Measurements from ENCODE around the gene NEXN.

The NEXN gene

DNA sequence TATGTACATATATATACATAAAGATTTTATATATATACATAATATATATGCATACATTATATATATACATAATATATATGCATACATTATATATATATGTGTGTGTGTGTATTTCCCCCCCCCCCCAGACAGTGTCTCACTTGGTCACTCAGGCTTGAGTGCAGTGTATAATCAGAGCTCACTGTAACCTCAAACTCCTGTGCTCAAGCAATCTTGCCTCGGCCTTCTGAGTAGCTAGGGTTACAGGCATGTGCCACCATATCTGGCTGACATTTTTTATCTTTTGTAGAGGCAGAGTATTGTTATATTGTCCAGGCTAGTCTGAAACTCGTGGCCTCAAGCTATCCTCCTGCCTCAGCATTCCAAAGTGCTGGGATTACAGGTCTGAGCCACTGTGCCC, 99.5 kb downstream of the NEXN start:
- DNase-seq (ENCODE audit: low read depth in 1 of 2, low spot score in 1 of 2) = no peak
- no peaks in the 10 kb centered on the region for H3K27me3 ChIP-seq (ENCODE audit: insufficient read depth, poor library complexity, severe bottlenecking)
- H3K27ac ChIP-seq (replicated peaks) = no peak overlapping the region
- no peak overlapping the region for H3K4me3 ChIP-seq (replicated peaks; ENCODE audit: insufficient read depth, low read length)
- TF ChIP-seq POLR2AphosphoS5 (IDR thresholded peaks at IDR 0.05; ENCODE audit: low read depth) = no peak
- no peak for TF ChIP-seq SPI1 (IDR thresholded peaks at IDR 0.05; ENCODE audit: borderline replicate concordance, low read depth)
- no peak for TF ChIP-seq GABPA (IDR thresholded peaks at IDR 0.05; ENCODE audit: low read depth)
- TF ChIP-seq, protein P1, sequence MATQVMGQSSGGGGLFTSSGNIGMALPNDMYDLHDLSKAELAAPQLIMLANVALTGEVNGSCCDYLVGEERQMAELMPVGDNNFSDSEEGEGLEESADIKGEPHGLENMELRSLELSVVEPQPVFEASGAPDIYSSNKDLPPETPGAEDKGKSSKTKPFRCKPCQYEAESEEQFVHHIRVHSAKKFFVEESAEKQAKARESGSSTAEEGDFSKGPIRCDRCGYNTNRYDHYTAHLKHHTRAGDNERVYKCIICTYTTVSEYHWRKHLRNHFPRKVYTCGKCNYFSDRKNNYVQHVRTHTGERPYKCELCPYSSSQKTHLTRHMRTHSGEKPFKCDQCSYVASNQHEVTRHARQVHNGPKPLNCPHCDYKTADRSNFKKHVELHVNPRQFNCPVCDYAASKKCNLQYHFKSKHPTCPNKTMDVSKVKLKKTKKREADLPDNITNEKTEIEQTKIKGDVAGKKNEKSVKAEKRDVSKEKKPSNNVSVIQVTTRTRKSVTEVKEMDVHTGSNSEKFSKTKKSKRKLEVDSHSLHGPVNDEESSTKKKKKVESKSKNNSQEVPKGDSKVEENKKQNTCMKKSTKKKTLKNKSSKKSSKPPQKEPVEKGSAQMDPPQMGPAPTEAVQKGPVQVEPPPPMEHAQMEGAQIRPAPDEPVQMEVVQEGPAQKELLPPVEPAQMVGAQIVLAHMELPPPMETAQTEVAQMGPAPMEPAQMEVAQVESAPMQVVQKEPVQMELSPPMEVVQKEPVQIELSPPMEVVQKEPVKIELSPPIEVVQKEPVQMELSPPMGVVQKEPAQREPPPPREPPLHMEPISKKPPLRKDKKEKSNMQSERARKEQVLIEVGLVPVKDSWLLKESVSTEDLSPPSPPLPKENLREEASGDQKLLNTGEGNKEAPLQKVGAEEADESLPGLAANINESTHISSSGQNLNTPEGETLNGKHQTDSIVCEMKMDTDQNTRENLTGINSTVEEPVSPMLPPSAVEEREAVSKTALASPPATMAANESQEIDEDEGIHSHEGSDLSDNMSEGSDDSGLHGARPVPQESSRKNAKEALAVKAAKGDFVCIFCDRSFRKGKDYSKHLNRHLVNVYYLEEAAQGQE (IDR thresholded peaks at IDR 0.05; ENCODE audit: insufficient replicate concordance, low read depth) = no peak
- TF ChIP-seq, protein P2, sequence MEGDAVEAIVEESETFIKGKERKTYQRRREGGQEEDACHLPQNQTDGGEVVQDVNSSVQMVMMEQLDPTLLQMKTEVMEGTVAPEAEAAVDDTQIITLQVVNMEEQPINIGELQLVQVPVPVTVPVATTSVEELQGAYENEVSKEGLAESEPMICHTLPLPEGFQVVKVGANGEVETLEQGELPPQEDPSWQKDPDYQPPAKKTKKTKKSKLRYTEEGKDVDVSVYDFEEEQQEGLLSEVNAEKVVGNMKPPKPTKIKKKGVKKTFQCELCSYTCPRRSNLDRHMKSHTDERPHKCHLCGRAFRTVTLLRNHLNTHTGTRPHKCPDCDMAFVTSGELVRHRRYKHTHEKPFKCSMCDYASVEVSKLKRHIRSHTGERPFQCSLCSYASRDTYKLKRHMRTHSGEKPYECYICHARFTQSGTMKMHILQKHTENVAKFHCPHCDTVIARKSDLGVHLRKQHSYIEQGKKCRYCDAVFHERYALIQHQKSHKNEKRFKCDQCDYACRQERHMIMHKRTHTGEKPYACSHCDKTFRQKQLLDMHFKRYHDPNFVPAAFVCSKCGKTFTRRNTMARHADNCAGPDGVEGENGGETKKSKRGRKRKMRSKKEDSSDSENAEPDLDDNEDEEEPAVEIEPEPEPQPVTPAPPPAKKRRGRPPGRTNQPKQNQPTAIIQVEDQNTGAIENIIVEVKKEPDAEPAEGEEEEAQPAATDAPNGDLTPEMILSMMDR (IDR thresholded peaks at IDR 0.05; ENCODE audit: insufficient read depth, low read length) = no peak

DNA sequence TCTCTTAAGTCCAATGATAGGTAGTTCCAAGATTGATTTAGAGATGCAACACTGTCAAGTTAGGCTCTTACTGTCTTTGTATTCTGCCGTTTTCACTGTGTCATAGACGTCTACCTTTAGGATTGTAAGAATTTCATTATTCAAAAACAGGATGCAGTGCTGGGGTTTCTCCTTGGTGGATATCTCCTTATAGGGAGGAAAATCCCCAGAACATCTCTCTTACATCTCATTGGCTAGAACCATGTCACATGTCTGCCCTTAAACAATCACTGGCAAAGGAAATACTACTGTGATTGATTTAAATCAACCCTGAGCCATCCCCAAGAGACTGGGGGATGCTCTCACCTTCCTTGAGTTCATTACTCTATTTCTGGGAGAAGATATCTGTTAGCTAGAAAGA, 101.3 kb downstream of the NEXN start:
- no peak overlapping the region for H3K4me3 ChIP-seq (replicated peaks; ENCODE audit: insufficient read depth, low read length)
- DNase-seq (ENCODE audit: low read depth in 1 of 2, low spot score in 1 of 2) = no peak
- no peak overlapping the region for H3K27ac ChIP-seq (replicated peaks)
- no peak for TF ChIP-seq GABPA (IDR thresholded peaks at IDR 0.05; ENCODE audit: low read depth)
- TF ChIP-seq, protein P2 (IDR thresholded peaks at IDR 0.05; ENCODE audit: insufficient read depth, low read length) = no peak
- TF ChIP-seq, protein P1 (IDR thresholded peaks at IDR 0.05; ENCODE audit: insufficient replicate concordance, low read depth) = no peak
- TF ChIP-seq POLR2AphosphoS5 (IDR thresholded peaks at IDR 0.05; ENCODE audit: low read depth) = no peak
- no peak for TF ChIP-seq SPI1 (IDR thresholded peaks at IDR 0.05; ENCODE audit: borderline replicate concordance, low read depth)
- H3K27me3 ChIP-seq (ENCODE audit: insufficient read depth, poor library complexity, severe bottlenecking) = no peaks in the 10 kb centered on the region

DNA sequence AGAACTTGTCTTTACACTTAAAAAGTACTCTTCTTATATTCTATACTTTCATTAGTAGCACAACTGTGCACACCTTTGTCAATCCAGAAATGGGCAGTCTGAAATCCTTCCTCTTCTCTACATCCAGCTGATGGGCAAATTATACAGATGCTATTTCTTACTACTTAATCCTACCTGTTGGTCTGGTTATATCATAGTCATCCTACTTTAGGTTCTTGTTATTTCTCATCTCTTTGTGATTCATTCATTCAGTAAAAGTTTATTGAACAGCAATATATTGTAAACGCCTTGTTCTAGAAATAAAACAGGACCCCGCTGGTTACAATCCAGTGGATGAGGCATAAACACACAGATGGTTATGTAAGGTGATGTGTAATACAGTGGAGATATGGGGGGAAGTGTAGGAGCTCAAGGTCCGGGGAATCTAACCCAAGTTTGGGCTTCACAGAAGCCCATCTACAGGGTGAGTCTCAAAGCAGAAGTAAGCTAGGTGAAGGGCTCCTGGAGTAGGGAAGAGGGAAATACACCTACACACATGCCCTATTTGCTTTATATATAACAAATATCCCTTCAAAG, 102.3 kb downstream of the NEXN start:
- no peaks in the 10 kb centered on the region for H3K27me3 ChIP-seq (ENCODE audit: insufficient read depth, poor library complexity, severe bottlenecking)
- no peak overlapping the region for H3K27ac ChIP-seq (replicated peaks)
- no peak overlapping the region for H3K4me3 ChIP-seq (replicated peaks; ENCODE audit: insufficient read depth, low read length)
- no peak for DNase-seq (ENCODE audit: low read depth in 1 of 2, low spot score in 1 of 2)
- TF ChIP-seq, protein P2 (IDR thresholded peaks at IDR 0.05; ENCODE audit: insufficient read depth, low read length) = no peak
- TF ChIP-seq GABPA (IDR thresholded peaks at IDR 0.05; ENCODE audit: low read depth) = no peak
- no peak for TF ChIP-seq POLR2AphosphoS5 (IDR thresholded peaks at IDR 0.05; ENCODE audit: low read depth)
- TF ChIP-seq SPI1 (IDR thresholded peaks at IDR 0.05; ENCODE audit: borderline replicate concordance, low read depth) = no peak
- TF ChIP-seq, protein P1 (IDR thresholded peaks at IDR 0.05; ENCODE audit: insufficient replicate concordance, low read depth) = no peak

All from HL-60 (cell line).